Gastrocnemius medialis (tissue), 4 donors: ENCODE measurements around the gene PCSK5. TPM values are rescaled to one million over a fixed set of nuclear protein-coding genes. Genes with fewer than 3 reads are reported as not detected.

Experiments
- ATAC-seq, 2 donors: fragments of 150-250 bp; one replicate each; pipeline ENCODE4 v1.9.1; 2016
- DNase-seq, 2 donors: peaks; one replicate each; pipeline ENCODE4 v3.0.0-alpha.2; 2019
- H3K27ac ChIP-seq, 4 donors: fragments of 200-600 bp; sonication (generic); 1 replicate in 1 of 4; 2 replicates in 3 of 4; pipeline ENCODE4 v1.5.1; 2016 to 2018; ENCODE audit warnings: mild to moderate bottlenecking in 2 of 4, moderate library complexity in 1 of 4
- H3K27me3 ChIP-seq, 3 donors: fragments of 200-600 bp; sonication (generic) in 2 of 3; 1 replicate in 1 of 3; 2 replicates in 2 of 3; pipeline versions ENCODE4 v1.5.1 to v1.6.0; 2016 to 2019; ENCODE audit warnings: mild to moderate bottlenecking in 1 of 3, moderate library complexity in 1 of 3
- H3K36me3 ChIP-seq, 2 donors: fragments of 200-600 bp; sonication (generic) in 1 of 2; one replicate each; pipeline ENCODE4 v1.5.1; 2017 to 2018
- H3K4me1 ChIP-seq, 2 donors: fragments of 200-600 bp; sonication (generic) in 1 of 2; one replicate each; pipeline ENCODE4 v1.5.1; 2016 to 2017; ENCODE audit warnings: mild to moderate bottlenecking in 2 of 2
- H3K4me3 ChIP-seq, 4 donors: fragments of 200-600 bp; sonication (generic) in 3 of 4; 1 replicate in 1 of 4; 2 replicates in 3 of 4; pipeline ENCODE4 v1.5.1; 2016 to 2019; ENCODE audit warnings: mild to moderate bottlenecking in 2 of 4
- H3K9me3 ChIP-seq, 3 donors: fragments of 200-600 bp; sonication (generic) in 2 of 3; 1 replicate in 1 of 3; 2 replicates in 2 of 3; pipeline ENCODE4 v1.5.1; 2016 to 2019
- POLR2A ChIP-seq, 2 donors: fragments of 450-650 bp; IDR thresholded peaks; one replicate each; pipeline ENCODE4 v1.6.1; 2017; ENCODE audit warnings: antibody characterized with exemption in 2 of 2, mild to moderate bottlenecking in 2 of 2, moderate library complexity in 2 of 2
- in situ Hi-C, 4 donors: fragments of 200-750 bp; cut with MboI; loops; one replicate each; pipeline versions ENCODE4 v1.15.0 to v1.8.0; 2017; ENCODE audit warnings: low sequenced_read_pairs in 4 of 4
- intact Hi-C: fragments of 100-400 bp; cut with DNase I; formaldehyde crosslinking; loops from one replicate; pipeline ENCODE4 v1.15.1; 2023; ENCODE audit warnings: low total_unique reads
- total RNA-seq, 4 donors: library from RNA; depleted of rRNA; stranded (reverse); fragments of >200 nt; gene quantifications; one replicate each; pipeline versions ENCODE4 v1.1.0 to v1.2.3, GENCODE V29; 2016
- TF ChIP-seq, protein P1 (sequence below), 5 experiments: fragments of 450-650 bp in 3 of 5; fragments of 200-600 bp in 2 of 5; sonication (generic) in 2 of 5; IDR thresholded peaks in 4 of 5; conservative IDR thresholded peaks in 1 of 5; 1 replicate in 4 of 5; 2 replicates in 1 of 5; pipeline ENCODE4 v1.5.1; 2016 to 2019; ENCODE audit warnings: antibody characterized with exemption in 5 of 5, mild to moderate bottlenecking in 3 of 5, moderate library complexity in 3 of 5

PCSK5 gene
- total RNA-seq, 4 donors from 2014 or later: 1.3 to 8.3 (median 3.2) TPM

DNA sequence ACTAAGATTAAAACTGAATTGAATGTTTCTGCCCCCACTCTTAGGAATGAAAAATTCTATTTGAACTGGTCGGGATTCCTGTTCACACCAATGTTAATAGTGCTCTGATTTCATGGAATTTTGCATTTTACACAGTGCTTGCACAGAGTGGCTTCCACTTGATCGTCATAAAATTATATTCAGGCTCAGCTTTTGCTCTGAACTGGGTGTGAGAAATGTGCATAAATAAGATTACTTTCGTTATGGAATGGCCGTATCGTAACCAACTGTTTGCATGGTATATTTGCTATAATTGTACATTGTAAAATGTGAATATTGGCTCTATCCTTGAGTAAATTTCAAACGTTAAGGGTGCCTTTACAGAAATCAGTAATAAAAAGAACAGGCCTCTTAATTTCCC lies 262.9 kb downstream of the PCSK5 start:
- DNase-seq (no peak), ATAC-seq (no peak)
- TF ChIP-seq, protein P1, sequence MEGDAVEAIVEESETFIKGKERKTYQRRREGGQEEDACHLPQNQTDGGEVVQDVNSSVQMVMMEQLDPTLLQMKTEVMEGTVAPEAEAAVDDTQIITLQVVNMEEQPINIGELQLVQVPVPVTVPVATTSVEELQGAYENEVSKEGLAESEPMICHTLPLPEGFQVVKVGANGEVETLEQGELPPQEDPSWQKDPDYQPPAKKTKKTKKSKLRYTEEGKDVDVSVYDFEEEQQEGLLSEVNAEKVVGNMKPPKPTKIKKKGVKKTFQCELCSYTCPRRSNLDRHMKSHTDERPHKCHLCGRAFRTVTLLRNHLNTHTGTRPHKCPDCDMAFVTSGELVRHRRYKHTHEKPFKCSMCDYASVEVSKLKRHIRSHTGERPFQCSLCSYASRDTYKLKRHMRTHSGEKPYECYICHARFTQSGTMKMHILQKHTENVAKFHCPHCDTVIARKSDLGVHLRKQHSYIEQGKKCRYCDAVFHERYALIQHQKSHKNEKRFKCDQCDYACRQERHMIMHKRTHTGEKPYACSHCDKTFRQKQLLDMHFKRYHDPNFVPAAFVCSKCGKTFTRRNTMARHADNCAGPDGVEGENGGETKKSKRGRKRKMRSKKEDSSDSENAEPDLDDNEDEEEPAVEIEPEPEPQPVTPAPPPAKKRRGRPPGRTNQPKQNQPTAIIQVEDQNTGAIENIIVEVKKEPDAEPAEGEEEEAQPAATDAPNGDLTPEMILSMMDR (IDR thresholded peaks at IDR 0.05 in 4 of 5, conservative IDR thresholded peaks at IDR 0.05 in 1 of 5): no peak
- no peak for TF ChIP-seq POLR2A (IDR thresholded peaks at IDR 0.05)
- intact Hi-C loops: no loop called here
- H3K4me1 ChIP-seq: no peaks in the 10 kb centered on the region
- in situ Hi-C loops: no loop called here
- H3K4me3 ChIP-seq: no peak overlapping the region
- no peaks in the 10 kb centered on the region for H3K9me3 ChIP-seq
- H3K27me3 ChIP-seq: no peaks in the 10 kb centered on the region
- H3K27ac ChIP-seq: no peak overlapping the region
- H3K36me3 ChIP-seq: no peaks in the 10 kb centered on the region

DNA sequence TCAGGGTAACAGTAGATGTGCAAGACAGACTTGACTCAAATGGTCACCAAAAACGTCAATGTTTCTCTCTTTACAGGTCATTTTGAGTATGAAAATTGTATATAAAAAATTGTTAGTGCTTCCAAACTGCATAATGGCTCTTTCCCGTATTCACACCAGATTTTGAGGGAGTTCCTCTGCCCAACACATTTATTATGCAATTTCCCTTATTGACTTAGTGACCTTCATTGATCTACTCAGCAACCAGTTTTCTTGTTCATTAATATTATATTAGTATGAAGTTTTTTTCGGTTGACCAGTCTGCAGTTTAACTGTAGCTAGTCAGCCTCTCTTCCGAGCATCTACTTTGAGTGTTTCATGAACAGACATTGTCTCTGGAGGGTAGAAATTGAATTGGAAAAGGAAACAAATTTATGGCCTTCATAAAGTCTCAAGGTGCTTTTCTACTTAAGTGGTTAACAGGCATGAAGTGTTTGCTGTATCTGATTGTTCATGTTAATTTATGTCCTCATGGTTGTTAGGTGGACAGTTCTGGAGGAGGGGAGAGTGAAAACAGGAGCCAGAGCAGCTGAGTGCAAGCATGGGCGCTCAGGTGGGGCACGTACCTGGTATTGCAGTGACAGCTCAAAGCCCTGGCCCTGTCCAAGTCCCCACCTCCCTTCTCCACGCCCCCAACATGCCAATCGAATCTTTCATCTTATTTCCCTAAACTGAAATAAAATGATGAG lies 263.6 kb downstream of the PCSK5 start:
- DNase-seq (no peak), ATAC-seq (no peak)
- Histone ChIP-seq H3K36me3 (peaks cover 0 to 3% of the 10 kb centered on the region in 2 donors), H3K9me3 (no peaks in the 10 kb centered on the region), H3K4me3 (no peak overlapping the region), H3K27me3 (no peaks in the 10 kb centered on the region), H3K4me1 (no peaks in the 10 kb centered on the region), H3K27ac (no peak overlapping the region)
- intact Hi-C loops: no loop called here
- TF ChIP-seq POLR2A (IDR thresholded peaks at IDR 0.05): no peak
- TF ChIP-seq, protein P1 (IDR thresholded peaks at IDR 0.05 in 4 of 5, conservative IDR thresholded peaks at IDR 0.05 in 1 of 5): no peak
- in situ Hi-C loops: no loop called here

GRCh38 chr9:76155361-76155760 lies 264.9 kb downstream of the PCSK5 start:
- TF ChIP-seq POLR2A (IDR thresholded peaks at IDR 0.05): no peak
- TF ChIP-seq, protein P1 (IDR thresholded peaks at IDR 0.05 in 4 of 5, conservative IDR thresholded peaks at IDR 0.05 in 1 of 5): no peak
- H3K4me1 ChIP-seq: no peaks in the 10 kb centered on the region
- no peak for DNase-seq
- no peaks in the 10 kb centered on the region for H3K9me3 ChIP-seq
- intact Hi-C loops: no loop called here
- ATAC-seq: no peak
- peaks cover 0 to 5% of the 10 kb centered on the region in 2 donors for H3K36me3 ChIP-seq
- no peak overlapping the region for H3K4me3 ChIP-seq
- no peak overlapping the region for H3K27ac ChIP-seq
- in situ Hi-C loops: no loop called here
- no peaks in the 10 kb centered on the region for H3K27me3 ChIP-seq

GRCh38 chr9:76158713-76159112 lies 268.2 kb downstream of the PCSK5 start:
- intact Hi-C loops (no loop called here), in situ Hi-C loops (no loop called here)
- ATAC-seq (no peak), DNase-seq (no peak)
- peaks cover 0 to 2% of the 10 kb centered on the region in 2 donors for H3K4me1 ChIP-seq
- no peaks in the 10 kb centered on the region for H3K27me3 ChIP-seq
- peaks cover 0 to 5% of the 10 kb centered on the region in 2 donors for H3K36me3 ChIP-seq
- TF ChIP-seq, protein P1 (IDR thresholded peaks at IDR 0.05 in 4 of 5, conservative IDR thresholded peaks at IDR 0.05 in 1 of 5): no peak
- TF ChIP-seq POLR2A (IDR thresholded peaks at IDR 0.05): no peak
- no peaks in the 10 kb centered on the region for H3K9me3 ChIP-seq
- H3K27ac ChIP-seq: no peak overlapping the region
- no peak overlapping the region for H3K4me3 ChIP-seq
